ENCODE results near the gene PHC3.

PHC3 gene

DNA sequence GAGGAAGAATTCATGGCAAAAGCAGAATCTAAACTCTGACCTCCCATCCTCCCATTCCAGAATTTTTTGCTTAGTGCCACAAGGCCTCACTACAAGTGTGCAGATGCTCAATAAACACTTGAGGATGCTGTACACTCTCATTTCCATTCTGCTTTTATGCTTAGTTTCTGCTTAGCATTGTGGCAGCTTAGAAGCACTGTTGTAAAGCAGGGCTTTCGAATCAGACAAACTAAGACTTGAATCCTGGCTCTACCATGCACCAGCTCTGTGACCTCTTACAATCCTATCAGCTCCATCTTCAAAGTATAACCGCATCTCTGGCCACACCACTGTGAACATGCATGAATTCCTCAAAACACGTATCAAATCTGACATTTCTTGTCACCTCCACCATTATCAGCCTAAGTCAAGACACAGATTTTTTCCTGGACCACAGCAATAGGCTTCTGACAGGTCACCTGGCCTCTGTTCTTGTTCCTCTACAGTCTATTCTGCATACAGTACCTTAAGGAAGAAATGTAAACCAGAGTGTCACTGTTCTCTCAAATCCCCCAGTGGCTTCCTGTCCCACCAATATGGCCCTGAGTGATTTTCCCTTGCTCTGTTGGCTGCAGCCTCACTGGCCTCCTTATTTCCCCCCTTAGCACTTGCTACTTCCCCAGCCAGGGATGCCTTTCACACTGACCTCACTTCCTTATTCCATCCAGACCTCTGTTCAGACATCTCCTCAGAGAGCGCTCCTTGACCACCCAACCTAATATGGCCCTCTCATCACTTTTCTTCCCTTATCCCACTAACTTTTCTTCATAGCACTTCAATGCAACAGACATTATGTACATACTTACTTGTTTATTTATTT, 8.1 kb upstream of the PHC3 start:
- TF ChIP-seq, protein P1, sequence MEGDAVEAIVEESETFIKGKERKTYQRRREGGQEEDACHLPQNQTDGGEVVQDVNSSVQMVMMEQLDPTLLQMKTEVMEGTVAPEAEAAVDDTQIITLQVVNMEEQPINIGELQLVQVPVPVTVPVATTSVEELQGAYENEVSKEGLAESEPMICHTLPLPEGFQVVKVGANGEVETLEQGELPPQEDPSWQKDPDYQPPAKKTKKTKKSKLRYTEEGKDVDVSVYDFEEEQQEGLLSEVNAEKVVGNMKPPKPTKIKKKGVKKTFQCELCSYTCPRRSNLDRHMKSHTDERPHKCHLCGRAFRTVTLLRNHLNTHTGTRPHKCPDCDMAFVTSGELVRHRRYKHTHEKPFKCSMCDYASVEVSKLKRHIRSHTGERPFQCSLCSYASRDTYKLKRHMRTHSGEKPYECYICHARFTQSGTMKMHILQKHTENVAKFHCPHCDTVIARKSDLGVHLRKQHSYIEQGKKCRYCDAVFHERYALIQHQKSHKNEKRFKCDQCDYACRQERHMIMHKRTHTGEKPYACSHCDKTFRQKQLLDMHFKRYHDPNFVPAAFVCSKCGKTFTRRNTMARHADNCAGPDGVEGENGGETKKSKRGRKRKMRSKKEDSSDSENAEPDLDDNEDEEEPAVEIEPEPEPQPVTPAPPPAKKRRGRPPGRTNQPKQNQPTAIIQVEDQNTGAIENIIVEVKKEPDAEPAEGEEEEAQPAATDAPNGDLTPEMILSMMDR (IDR thresholded peaks at IDR 0.05; ENCODE audit: control extremely low read depth, extremely low read depth, low read depth, missing control alignments): no peak
- CTCF ChIA-PET: interaction anchor here (0.8 to 2.2 kb wide), 7 partner anchors 8 to 224 kb away, joined by 3 to 7 read pairs (median 4); no protein-coding TSS in a partner anchor

DNA sequence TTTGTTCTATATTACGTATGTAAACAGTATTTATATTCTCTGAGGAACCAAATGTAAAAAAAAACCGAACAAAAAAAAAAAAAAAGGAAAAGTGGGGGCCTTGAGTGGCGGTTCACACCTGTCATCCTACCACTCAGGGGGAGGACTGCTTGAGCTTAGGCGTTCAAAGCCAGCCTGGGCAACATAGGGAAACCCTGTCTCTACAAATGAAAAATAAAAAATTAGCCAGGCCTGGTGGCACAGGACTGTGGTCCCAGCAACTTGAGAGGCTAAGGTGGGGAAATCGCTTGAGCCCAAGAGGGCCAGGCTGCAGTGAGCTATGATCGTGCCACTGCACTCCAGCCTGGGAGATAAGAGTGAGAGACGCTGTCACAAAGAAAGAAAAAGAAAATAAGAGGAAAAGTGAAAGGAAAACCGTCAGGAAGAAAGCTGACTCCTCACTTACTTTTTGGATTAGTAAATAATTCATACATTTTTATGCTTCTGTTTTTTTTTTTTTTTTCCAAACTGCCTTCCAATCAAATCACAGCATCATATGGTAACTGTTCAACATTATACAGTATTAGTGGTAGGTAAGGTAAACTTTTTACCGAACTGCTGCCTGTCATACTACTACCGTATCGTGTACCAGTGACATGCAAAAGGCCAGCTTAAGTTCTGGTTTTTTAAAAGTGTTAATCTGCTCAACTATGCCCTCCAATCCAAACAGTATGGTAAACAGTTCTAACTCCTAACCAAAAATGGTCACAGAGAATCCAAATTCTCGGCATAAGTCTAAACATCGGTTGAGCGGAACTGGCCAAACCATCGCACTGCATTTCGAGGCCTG, 1.2 kb downstream of the PHC3 start:
- ChIA-PET POLR2A (interaction anchor here (0.6 kb wide), 1 partner anchor 185 kb away, joined by 4 read pairs; no protein-coding TSS in a partner anchor), CTCF (interaction anchor here (0.8 to 1.2 kb wide), 3 partner anchors 9 to 103 kb away, joined by 3 to 4 read pairs (median 3); no protein-coding TSS in a partner anchor)
- TF ChIP-seq, protein P1 (IDR thresholded peaks at IDR 0.05; ENCODE audit: control extremely low read depth, extremely low read depth, low read depth, missing control alignments): no peak
- peak; percentile 37 for DNase-seq (ENCODE audit: extremely low spot score)

More for the DNA sequence above, 8.1 kb upstream of the PHC3 start:
- POLR2A ChIA-PET: no interaction called here
- DNase-seq (ENCODE audit: extremely low spot score): no peak

DNA sequence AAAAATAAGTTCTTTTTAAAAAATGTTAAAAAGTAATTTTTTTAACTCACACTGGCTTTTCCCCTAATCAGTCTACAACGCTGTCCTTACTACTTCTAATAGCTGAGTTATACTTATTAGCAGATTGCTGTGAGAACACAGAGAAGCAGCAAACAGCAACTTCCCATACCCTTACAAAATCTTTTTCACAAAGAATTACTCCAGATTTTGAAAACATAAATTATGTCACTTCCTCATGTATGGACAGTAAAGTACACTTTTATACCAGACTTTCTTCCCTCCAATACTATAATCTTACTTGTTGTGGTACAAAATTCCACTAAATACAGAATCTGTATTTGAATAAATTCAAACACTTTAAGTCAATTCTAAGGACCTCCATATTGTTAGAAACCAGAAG, 2.1 kb downstream of the PHC3 start:
- POLR2A ChIA-PET: no interaction called here
- TF ChIP-seq, protein P1 (IDR thresholded peaks at IDR 0.05; ENCODE audit: control extremely low read depth, extremely low read depth, low read depth, missing control alignments): no peak
- DNase-seq (ENCODE audit: extremely low spot score): no peak
- CTCF ChIA-PET: interaction anchor here (0.9 to 1.0 kb wide), 2 partner anchors 10 to 27 kb away, joined by 3 read pairs; no protein-coding TSS in a partner anchor

DNA sequence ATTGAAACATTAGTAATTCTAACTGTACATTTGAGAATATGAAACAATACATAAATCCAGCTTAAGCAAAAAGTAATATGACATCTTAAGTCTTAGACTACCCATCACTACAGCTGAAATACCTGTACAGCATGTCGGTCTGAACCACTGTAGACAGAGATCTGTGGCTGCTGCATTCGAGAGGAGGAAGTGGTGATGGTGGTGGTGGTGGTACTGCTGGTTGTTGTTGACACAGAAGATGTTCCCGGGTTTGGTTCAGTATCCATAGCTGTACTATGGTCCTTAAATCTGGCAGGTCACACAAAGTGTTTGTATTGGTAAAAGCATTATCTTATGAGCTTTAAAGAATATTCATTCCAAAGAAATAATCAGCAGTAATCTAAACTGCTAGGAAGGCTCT, 2.9 kb downstream of the PHC3 start:
- peak; percentile 35 for DNase-seq (ENCODE audit: extremely low spot score)
- TF ChIP-seq, protein P1 (IDR thresholded peaks at IDR 0.05; ENCODE audit: control extremely low read depth, extremely low read depth, low read depth, missing control alignments): no peak
- POLR2A ChIA-PET: interaction anchor here (0.5 to 0.6 kb wide), 2 partner anchors 131 to 136 kb away, joined by 3 to 4 read pairs; no protein-coding TSS in a partner anchor
- CTCF ChIA-PET: interaction anchor here (1.0 to 1.2 kb wide), 2 partner anchors 10 to 24 kb away, joined by 3 read pairs; no protein-coding TSS in a partner anchor

DNA sequence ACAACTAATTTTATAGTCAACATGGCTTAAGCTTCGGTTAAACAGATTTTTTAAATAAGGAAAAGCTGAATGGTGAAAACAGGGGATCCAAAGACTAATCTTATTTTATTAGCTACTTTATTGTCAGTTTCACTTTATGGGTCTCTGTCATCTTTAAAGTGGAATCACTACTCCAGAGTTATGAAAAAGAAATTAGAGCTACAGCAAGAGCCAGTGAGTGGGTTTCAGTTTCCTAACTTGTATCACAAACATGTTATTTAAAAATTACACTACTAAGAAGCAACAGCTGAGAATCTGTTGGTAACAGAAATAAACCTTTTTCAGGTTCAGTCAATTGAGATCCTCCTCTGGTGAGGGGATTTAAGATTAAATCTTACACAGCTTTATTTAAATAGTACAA, 10.0 kb downstream of the PHC3 start:
- ChIA-PET POLR2A (interaction anchor here (0.9 kb wide), 1 partner anchor 22 kb away, joined by 3 read pairs; no protein-coding TSS in a partner anchor), CTCF (interaction anchor here (0.9 to 2.4 kb wide), 8 partner anchors 9 to 171 kb away, joined by 3 to 8 read pairs (median 4); partner anchors contain the start of gene PHC3)
- peak; percentile 50 for DNase-seq (ENCODE audit: extremely low spot score)
- TF ChIP-seq, protein P1 (IDR thresholded peaks at IDR 0.05; ENCODE audit: control extremely low read depth, extremely low read depth, low read depth, missing control alignments): no peak

DNA sequence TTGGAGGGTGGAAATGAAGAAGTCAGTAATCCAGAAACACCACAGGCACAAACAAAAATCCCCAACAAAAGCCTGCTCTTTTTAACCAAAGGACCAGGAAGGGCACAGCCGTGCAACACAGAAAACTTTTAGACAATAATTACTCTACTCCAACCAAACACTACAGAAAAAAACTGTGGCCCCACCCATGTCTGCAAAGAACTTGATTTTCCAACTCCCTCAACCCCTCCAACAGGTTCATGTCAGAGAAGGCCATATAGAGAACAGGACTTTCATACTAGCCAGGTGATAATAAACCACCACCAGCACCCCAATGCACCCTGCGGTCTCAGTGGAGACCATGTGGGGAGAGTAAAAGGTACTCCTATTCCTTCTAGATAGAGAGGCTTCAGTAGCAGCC, 16.8 kb downstream of the PHC3 start:
- TF ChIP-seq, protein P1 (IDR thresholded peaks at IDR 0.05; ENCODE audit: control extremely low read depth, extremely low read depth, low read depth, missing control alignments): no peak
- ChIA-PET CTCF (interaction anchor here (1.2 kb wide), 1 partner anchor 12 kb away, joined by 4 read pairs; no protein-coding TSS in a partner anchor), POLR2A (no interaction called here)
- DNase-seq (ENCODE audit: extremely low spot score): no peak

Data from GM10248 (cell line).